Stimulated activated CD4-positive, alpha-beta T cell treated with anti-CD3 and anti-CD28 coated beads, TNF-alpha, amount 100 ng/mL, for 1 hour (primary cell): ENCODE results near the gene LIN28B.
"Not testable (repeated sequence)": the region's sequence is repeated elsewhere in the genome, so short reads cannot be mapped to it uniquely, and the experiment has no call there.

Experiments used
- DNase-seq, 3 donors: peaks; one replicate each; pipeline ENCODE4 v3.0.0-alpha.2; 2020; ENCODE audit warnings: low read depth in 3 of 3, low spot score in 1 of 3

LIN28B gene

DNA sequence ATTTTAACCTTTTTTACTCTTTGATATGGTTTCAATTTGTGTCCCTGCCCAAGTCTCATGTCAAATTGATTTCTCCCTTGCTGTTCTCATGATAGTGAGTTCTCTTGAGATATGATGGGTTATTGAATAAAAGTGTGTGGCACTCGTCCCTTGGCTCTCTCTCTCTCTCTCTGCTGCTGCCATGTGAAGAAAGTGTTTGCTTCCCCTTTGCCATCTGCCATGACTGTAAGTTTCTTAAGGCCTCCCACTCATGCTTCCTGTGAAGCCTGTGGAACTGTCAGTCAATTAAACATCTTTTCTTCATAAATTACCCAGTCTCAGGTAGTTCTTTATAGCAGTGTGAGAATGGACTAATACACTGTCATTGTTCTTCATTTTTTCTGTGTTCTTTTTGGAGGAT is 48.5 kb downstream of the LIN28B start:
- no peak for DNase-seq

DNA sequence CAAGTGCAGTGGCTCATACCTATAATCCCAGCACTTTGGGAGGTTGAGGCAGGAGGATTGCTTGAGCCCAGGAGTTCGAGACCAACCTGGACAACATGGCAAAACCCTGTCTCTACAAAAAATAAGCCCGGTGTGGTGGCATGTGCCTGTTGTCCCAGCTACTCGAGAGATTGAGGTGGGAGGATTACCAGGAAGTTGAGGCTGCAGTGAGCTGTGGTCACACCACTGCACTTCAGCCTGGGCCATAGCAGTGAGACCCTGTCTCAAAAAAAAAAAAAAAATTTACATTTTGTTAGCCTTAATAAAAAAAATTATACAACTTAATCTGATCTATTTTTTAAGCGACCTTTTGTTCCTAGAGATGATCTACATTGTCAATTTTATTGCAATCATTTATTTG is 56.6 kb downstream of the LIN28B start:
- DNase-seq = not testable (repeated sequence)

DNA sequence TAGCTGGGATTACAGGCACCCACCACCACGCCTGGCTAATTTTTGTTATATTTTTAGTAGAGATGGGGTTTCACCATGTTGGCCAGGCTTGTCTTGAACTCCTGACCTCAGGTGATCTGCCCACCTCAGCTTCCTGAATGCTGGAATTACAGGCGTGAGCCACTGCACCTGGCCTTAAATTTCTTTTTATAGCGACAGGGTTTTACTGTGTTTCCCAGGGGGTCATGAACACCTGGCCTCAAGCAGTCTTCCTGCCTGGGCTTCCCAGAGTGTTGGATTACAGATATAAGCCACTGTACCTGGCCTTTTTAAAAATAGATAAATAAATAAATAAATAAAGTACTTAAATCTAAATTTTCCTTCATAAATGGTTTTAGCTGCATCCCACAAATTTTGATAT is 57.5 kb downstream of the LIN28B start:
- DNase-seq = no peak

DNA sequence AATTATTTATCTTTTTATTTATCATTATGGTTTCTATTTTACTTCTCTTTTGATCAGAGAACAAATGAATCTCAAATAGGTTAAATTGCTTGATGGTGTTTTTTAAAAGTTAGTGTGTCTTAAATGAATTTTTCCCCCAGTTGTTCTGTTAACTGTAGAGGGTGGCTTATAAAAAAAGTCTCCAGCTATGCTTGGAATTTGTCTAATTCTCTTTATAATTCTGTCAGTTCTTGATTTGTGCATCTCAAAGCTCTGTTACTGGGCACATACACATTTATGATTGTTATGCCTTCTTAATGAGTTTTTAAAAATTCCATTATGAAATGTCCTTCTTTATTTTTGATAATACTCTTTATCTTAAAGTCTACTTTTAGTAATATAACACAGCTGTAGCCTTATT is 58.0 kb downstream of the LIN28B start:
- no peak for DNase-seq

DNA sequence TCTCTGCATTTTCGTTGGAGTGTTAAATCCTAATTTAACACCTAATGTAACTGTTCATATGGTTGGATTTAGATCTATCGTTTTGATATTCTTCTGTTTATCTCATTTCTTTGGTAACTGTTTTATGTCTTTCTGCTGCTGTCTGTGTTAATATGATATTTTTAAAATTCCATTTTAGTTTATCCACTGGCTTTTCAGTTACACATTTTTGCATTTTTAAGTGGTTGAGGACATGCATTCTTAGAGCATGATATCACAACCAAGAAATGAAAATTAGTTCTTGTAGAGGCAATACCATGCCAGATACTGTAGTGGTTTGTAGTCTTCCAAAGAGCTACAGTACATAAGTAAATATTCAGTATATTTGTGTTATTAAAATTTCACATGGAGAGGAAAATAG is 58.6 kb downstream of the LIN28B start:
- DNase-seq = no peak

DNA sequence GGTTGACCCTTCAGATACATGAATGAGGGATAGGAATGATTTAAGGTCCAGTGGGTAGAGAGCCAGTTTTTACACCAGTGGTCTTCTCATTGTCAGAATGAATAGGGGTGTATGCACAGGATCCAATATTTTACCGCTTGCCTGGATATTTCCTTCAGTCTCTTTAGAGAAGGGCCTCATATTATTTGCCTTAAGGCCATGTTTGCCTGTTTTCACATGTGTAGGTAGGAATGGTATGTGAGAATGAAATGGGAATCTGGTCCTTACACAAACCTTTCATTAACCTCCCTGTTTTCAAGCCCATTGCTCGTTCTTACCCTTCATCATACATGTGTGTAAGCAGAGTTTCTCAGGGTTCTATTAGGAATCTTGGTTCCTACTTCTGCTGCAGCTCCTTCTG is 62.4 kb downstream of the LIN28B start:
- no peak for DNase-seq

DNA sequence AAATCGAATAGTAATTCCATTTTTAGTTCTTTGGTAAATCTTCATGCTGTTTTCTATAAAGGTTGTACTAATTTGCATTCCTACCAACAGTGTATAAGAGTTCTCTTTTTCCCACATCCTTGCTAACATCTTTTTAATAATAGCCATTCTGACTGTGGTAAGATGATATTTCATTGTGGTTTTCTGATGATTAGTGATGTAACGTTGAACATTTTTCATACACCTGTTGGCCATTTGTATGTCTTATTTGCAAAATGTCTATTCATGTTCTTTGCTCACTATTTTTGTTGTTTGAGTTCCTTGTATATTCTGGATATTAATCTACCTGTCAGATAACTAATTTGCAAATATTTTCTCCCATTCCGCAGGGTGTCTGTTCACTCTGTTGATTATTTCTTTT is 64.5 kb downstream of the LIN28B start:
- DNase-seq = no peak

DNA sequence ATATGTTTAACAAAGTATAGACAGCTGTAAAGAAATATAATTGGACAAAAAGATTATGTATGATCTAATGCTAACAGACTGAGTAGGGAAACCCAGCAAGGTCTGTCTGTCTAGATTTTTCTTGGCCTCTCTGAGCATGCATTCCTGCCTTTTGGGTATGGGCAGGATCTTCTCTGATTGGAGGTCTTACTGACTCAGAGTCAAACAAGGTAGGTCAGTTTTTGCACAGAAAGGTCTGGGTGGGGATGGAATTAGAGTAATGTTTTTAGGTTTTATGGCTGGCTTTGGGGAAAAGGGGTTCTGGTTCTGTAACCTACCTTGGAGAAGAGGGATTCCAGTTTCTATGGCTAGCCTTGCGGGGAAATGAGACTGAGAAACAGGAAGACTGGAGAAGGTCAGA is 65.5 kb downstream of the LIN28B start:
- DNase-seq = no peak

DNA sequence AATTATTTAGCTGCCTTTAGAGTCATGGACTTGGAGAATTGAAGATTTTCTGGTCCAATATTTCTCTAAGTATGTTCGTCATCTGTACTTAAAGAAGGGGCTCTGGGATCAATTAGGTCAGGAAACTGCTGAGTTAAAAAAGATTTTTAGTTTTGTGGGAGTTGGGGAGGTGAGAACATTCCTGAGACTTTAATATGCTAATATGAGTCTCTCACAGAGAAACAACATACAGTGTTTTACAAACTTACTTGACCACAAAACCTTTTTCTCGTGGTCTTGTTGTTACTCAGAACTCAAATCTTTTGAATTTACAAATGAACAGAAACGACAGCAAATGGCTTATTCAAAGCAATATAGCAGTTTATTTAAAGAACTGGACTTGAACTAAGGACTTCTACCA is 67.9 kb downstream of the LIN28B start:
- no peak for DNase-seq

DNA sequence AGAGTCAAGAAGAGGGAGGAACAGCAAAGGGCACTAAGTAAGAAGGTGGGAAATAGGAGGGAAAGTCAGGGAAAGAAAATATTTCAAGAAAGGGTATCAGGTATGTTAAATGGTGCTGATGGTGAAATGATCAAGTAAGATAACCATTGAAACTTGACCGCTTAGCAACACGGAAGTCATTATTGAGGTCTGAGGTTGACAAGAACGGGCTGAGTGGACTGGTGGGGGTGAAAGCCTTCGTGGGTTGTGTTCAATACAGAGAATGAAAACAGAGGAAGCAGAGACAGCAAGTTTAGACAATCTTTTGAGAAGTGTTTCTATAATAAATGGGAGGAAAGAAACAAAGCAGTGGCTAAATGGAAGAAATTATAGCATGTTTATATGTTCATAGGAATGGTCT is 72.0 kb downstream of the LIN28B start:
- DNase-seq = no peak

DNA sequence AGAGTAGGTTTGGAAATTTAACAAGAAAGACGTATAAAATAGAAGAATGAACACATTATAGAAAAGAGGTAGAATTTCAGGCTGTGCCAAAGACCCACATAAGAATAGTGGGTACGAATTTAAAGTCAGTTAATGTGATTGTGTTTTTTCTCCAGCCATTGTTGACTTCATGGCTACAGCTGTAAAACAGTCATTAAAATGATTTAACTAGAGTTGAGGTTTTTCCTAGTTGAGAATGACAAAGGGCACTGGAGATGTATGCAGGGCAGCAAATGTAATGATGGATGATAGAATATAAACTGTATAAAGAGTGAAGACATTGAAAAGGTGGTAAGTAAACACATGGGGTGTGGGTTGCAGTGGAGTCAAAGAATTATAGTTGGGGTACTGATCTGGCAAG is 72.7 kb downstream of the LIN28B start:
- no peak for DNase-seq

DNA sequence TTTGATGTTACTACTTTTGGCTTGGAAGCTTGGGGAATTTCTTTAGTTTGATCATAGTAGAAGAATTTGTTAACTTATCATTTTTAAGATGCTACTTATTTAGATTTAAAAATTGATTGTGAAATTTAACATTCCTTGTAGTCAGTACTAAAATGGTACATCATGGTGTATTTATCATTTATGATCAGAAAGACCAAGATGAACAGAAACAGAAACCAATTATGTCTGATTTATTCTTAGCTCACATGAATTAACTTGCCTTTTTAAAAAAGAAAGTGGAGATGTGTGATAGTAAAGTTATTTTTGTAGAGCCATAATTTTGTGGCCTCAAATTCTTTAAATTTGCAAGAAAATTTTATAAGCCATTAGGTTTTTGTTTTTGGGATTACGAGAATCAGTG is 77.6 kb downstream of the LIN28B start:
- DNase-seq = no peak

DNA sequence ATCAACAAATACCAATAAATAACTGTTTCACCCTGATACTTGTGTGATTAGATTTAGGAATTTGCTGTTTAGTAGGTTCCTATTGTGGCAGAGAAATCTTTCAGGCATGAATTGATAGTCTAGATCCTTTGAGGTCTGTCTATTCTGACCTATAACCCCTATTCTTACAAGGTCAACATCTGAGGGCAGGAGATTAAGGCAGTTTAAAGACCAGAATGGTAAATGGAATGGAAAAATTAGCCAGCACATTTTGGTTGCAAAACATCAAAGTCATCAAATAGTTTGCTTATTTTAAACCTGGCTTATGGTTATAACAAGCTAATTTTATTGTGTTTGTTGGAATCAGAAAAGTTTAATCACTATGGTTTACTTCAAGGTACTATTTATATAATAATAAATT is 78.4 kb downstream of the LIN28B start:
- DNase-seq = no peak

DNA sequence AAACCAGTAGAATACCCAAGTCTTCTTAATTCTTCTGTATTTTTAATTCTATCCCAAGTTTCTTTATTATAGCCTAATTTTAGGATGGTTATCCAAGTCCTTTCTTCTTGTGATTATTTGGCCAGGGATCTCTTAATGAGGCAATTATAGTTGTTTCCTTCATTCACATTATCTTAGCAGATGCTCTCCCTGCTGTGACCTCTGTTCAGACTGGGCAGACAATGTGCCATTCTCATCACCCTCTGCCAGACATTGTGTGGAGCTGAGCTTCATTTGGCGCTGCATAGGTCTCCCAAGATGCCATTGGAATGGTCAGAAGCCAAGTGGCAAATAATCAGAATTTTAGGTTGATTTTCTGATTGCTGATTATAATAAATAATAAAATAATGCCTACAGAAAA is 79.4 kb downstream of the LIN28B start:
- DNase-seq = no peak

DNA sequence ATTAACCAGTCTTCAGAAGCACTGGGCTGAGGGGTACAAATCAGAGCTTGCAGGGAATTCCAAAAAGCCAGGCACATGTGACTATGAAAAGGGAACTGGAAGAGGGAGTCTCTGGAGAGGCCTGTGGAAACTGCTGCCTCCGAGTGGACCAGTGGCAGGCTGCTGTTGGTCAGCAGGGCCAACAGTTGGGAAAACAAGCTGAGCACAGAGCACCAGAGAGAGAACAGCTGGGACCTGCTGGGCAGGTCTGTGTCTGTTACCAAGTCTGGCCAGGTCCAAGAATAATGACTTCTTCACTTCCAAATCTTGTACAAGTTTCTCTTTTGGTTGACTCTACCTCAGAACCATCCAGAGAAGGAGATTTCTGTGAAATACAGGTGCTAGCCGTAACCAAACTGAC is 81.4 kb downstream of the LIN28B start:
- DNase-seq = no peak

DNA sequence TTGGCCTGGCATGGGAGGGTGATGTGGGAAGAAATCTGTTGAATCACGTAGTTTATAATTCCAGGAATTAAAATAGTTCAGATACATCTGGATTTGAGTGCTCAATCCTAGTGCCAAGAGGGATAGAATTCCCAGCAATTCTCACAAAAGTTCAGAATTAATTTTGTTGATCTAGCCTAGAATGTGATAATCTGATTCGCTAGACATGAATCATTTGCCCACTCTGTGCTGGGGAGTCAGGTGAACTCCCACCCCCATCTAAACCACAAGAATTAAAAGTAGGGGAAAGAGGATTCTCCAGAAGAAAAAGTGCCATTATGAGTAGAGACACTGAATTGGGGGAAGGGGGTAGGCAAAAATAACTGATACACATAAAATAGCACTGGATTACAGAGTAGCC is 85.0 kb downstream of the LIN28B start:
- no peak for DNase-seq

DNA sequence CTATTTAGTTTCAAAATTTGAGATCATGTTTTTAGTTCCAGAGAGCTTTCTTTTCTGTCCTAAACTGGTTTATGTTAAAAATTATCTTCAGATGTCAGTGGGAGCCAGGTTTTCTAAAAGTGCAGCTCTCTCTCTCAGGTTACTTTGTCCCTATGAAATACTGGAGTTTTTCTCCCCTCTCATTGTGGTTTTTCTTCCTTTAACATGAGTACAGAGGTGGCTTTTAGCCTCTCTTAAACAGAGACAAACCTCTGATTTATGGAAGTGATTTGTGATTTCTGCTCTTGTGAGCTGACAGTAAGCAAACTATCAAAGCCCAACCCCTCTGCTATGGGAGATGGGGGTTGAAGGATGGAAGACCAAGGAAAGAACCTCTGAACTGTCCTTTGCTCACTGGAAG is 85.7 kb downstream of the LIN28B start:
- DNase-seq = no peak

DNA sequence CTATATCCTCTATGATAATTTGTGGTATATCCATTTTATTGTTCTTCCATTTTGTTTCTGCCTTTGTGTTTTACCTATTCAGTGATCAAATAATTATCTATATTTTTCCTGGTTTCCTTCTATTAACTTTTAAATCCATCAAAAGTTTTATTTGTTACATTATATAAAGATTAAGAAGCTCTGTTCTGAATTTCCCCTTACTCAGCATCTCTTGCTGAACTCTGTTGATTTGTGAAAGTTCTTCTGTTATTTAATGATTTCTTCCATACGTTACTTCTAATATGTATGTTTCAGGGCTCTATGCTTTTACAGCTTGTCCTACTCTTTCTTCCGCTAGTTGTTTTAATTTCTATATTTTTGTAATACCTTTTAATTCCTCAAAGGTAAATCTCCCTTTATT is 87.1 kb downstream of the LIN28B start:
- DNase-seq = no peak

DNA sequence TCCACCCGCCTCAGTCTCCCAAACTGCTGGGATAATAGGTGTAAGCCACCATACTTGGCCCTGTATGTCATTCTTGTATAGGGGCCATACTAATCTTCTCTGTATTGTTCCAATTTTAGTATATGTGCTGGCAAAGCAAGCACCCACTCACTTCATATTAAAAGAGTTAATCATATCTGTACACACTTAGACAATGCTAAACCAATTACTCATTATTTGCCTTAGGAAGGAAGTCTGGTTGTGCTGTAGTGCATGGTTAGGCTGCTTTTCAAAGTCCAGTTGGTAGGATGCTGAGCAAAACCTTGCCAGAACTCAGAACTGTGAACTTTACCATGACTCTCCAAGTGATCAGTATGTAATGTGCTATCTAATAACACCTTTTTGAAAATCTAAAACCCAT is 88.6 kb downstream of the LIN28B start:
- DNase-seq = no peak

DNA sequence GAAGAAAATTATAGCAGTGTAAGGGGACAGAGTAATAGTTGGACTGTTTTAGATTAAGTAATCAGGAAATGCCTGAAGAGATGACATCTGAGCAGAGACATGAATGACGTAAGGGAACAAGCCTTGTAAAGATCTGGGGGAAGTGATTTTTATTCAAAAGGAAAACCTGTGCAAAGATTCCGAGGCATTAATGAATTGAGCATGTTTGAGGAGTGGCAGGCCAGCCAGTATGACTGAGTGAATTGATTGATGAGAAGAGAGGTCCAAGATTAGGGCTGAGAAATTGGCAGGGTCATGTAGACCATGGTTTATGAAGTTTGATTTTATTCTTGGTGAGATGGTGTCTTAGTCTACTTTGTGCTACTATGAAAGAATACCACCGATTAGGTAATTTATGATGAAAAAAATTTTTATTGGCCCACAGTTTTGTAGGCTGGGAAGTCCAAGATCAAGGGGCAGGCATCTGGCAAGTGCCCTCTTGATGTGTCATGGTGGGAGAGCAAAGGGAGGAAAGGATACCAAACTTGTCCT is 95.1 kb downstream of the LIN28B start:
- DNase-seq = no peak

DNA sequence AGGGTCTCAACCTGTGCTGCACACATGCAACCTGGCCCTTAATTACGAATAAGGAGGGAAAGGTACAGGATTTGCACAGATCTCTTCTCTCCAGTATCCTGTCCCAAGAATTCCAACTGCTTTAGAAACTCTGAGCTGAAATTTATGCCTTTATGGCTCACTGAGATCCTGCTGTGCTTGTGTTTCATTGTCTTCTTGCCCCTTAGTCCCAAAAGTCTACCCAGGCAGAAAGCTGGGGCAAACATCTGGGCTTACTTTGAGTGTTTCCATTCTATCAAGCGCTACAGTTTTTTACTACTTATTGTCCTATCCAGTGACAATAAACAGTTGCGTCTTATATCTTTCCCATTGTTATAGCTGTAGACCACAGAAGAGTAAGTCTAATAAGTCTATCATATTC is 99.7 kb downstream of the LIN28B start:
- no peak for DNase-seq

DNA sequence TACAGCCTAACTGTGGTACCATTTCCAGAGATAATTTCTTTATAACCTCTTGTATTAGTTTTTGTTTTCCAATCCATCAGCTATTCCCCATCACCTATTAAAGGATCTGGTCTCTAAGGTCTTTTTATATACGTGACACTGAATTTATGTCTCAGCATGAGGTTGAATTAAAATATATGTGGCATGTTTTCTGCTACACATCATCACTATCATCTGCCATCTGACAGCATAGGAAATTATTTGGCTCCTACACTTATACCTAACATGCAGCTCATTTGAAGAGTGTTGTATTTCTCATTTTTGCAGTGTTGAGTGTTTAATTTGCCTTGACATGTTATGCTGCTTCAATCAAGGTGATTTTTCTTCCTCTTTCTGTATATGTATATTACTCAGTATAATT is 100.3 kb downstream of the LIN28B start:
- DNase-seq = no peak

DNA sequence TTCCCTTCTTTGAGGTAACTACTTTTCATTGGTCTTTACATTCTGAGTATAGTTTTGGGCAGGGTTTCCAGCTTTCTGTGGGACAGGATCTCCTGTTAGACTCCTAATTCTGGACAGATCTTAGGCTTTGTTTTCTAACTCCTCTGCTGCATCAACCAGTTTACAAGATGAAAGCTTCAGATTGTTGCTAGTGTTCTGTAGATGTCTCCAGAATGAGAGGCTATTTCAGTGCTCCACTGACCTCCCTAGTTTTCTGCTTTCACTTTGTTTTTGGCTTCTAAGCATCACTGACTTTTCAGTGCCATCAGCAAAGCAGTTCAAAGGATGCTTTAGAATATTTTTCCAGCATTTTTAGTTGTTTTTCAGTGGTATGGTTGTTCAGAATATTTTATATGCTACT is 101.4 kb downstream of the LIN28B start:
- DNase-seq = no peak

DNA sequence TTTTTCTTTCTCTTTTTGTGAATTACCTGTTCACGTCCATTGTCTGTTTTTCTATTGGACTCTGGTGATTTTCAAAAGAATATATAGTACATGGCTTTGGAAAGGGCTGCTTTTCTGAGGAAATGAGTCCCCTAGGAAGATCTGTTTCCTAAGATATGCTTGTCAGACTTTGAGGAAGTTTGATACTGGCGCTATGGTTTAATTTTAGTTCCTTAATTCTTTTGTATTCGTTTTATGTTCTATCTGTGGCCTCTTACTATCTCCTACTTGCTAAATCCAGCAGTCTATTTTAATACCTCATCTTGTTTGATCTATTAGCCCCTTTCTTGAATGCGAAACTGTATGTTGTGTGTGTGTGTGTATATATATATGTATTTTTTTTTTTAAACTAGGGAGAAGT is 101.9 kb downstream of the LIN28B start:
- no peak for DNase-seq
